Keratinocyte (primary cell): Measurements from ENCODE around the gene CLEC19A. TPM values are rescaled to one million over a fixed set of nuclear protein-coding genes. Genes with fewer than 3 reads are reported as not detected.

Experiments
- DNase-seq: peaks from one replicate; pipeline ENCODE4 v3.0.0-alpha.2; 2011; ENCODE audit warnings: low read depth, missing footprints, low spot score
- FAIRE-seq: peaks from 2 replicates; lab custom pipeline; 2011; peaks lifted over from hg19 to GRCh38; lab: Jason Lieb, UNC
- H2AFZ ChIP-seq: 2 replicates; pipeline ENCODE4 v1.6.0; 2012; ENCODE audit warnings: low read length, control low read depth, inconsistent platforms; ENCODE audit not compliant: control insufficient read depth
- H3K27ac ChIP-seq: 2 replicates; pipeline ENCODE4 v1.5.1; 2011; ENCODE audit warnings: low read length; ENCODE audit not compliant: control insufficient read depth, insufficient read depth
- H3K27me3 ChIP-seq: 3 replicates; pipeline ENCODE4 v1.6.0; 2011; ENCODE audit warnings: low read length; ENCODE audit not compliant: control insufficient read depth, insufficient read depth; ENCODE audit errors: extremely low read depth
- H3K36me3 ChIP-seq, 2 experiments: 2 replicates in 1 of 2; 3 replicates in 1 of 2; pipeline ENCODE4 v1.5.1; 2011; ENCODE audit warnings: low read length in 2 of 2, mild to moderate bottlenecking in 1 of 2; ENCODE audit not compliant: control insufficient read depth in 2 of 2, insufficient read depth in 2 of 2; ENCODE audit errors: extremely low read depth in 1 of 2
- H3K4me1 ChIP-seq: 3 replicates; pipeline ENCODE4 v1.5.1; 2011; ENCODE audit warnings: low read length; ENCODE audit not compliant: control insufficient read depth, insufficient read depth; ENCODE audit errors: extremely low read depth
- H3K4me2 ChIP-seq: 3 replicates; pipeline ENCODE4 v1.6.0; 2011; ENCODE audit warnings: low read depth, low read length; ENCODE audit not compliant: control insufficient read depth, insufficient read depth; ENCODE audit errors: extremely low read depth
- H3K4me3 ChIP-seq, 3 experiments: fragments of 200-600 bp in 1 of 3; sonication (generic) in 1 of 3; 2 replicates in 2 of 3; 3 replicates in 1 of 3; pipeline ENCODE4 v1.5.1; 2011 to 2016; ENCODE audit warnings: low read length in 3 of 3, mild to moderate bottlenecking in 3 of 3, control low read depth in 2 of 3, inconsistent platforms in 1 of 3, low read depth in 1 of 3, mixed read lengths in 1 of 3, mixed run types in 1 of 3, moderate library complexity in 1 of 3; ENCODE audit not compliant: control insufficient read depth in 2 of 3, insufficient read depth in 2 of 3; ENCODE audit errors: extremely low read depth in 1 of 3
- H3K79me2 ChIP-seq: 2 replicates; pipeline ENCODE4 v1.6.0; 2012; ENCODE audit warnings: low read length; ENCODE audit not compliant: control insufficient read depth, insufficient read depth
- H3K9ac ChIP-seq: 3 replicates; pipeline ENCODE4 v1.6.0; 2011; ENCODE audit warnings: low read length; ENCODE audit not compliant: control insufficient read depth, insufficient read depth; ENCODE audit errors: extremely low read depth
- H3K9me1 ChIP-seq: 3 replicates; pipeline ENCODE4 v1.6.0; 2011; ENCODE audit warnings: low read length; ENCODE audit not compliant: control insufficient read depth, insufficient read depth; ENCODE audit errors: extremely low read depth
- H3K9me3 ChIP-seq: 2 replicates; pipeline ENCODE4 v1.5.1; 2012; ENCODE audit warnings: low read depth, low read length; ENCODE audit not compliant: control insufficient read depth
- H4K20me1 ChIP-seq: 3 replicates; pipeline ENCODE4 v1.6.0; 2011; ENCODE audit warnings: low read length; ENCODE audit not compliant: control insufficient read depth, insufficient read depth; ENCODE audit errors: extremely low read depth
- CTCF ChIP-seq, 3 experiments: IDR thresholded peaks in 1 of 3; conservative IDR thresholded peaks in 1 of 3; optimal IDR thresholded peaks in 1 of 3; 2 replicates in 2 of 3; 3 replicates in 1 of 3; pipeline versions ENCODE3 to v1.5.1; 2011; ENCODE audit warnings: low read length in 3 of 3, mild to moderate bottlenecking in 3 of 3, moderate library complexity in 2 of 3, control low read depth in 1 of 3, inconsistent platforms in 1 of 3; ENCODE audit not compliant: insufficient read depth in 2 of 3; ENCODE audit errors: extremely low read depth in 1 of 3
- EZH2 ChIP-seq: IDR thresholded peaks from one replicate; pipeline ENCODE4 v1.6.1; 2012; ENCODE audit warnings: inconsistent platforms, mild to moderate bottlenecking, low read length, moderate library complexity
- dilution Hi-C: fragments of 300-500 bp; cut with MboI; formaldehyde crosslinking; loops from one replicate; pipeline ENCODE4 v1.7.0; 2020; ENCODE audit warnings: low sequenced_read_pairs; ENCODE audit not compliant: extremely low pct_ligation_motif_present
- polyA plus RNA-seq, 5 experiments: library from polyadenylated mRNA; depleted of rRNA in 3 of 5; stranded (reverse) in 3 of 5; stranded (forward) in 1 of 5; unstranded in 1 of 5; fragments of >200 nt; gene quantifications; 1 replicate in 1 of 5; 2 replicates in 3 of 5; 3 replicates in 1 of 5; pipeline versions ENCODE4 v1.2.1 to v1.2.3, GENCODE V29; 2011 to 2012; ENCODE audit warnings: missing spikeins in 2 of 5, low read depth in 1 of 5, low replicate concordance in 1 of 5

Gene CLEC19A
- polyA plus RNA-seq, 1 donor (not counting 4 experiments of a cell fraction or from before 2014, with no cell fraction given): not detected

DNA sequence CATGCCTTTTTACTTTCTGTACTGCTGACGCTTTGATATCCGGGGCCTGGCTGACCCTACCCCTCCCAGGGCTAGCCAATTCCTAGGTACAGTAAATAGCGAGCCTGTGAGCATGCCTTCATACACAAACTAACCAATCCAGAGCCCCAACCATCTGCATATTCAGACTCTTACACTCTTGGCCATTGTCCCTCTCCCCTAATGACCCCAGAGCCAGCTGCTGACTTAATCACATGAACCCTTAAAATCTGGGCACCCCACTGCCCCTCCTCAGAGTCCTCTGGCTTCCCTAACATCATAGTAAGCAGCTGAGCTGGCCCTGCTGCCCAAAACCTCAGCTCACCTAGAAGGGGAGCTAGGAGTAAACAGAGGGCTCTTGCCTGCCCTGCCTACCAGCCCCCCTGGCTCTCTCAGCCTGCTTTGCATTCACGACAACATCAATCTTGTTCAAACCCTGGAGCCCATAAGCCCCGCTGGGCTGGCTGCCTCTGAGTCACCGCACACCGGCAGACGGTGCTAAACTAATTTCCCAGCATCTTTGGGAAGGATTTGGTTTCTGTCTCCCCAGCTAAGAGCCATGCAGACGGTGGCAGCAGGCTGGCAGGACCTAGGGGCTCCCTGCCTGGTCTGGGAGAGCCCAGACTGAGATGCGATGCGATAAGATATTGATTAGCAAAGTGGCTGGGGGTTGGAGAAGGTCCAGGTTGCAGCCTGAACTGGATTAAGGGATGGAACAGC, 63.2 kb downstream of the CLEC19A start:
- no peaks in the 10 kb centered on the region for H3K4me1 ChIP-seq
- DNase-seq (no peak), FAIRE-seq (no peak)
- H3K9ac ChIP-seq: no peak overlapping the region
- TF ChIP-seq EZH2 (no peak), CTCF (optimal IDR thresholded peaks at IDR 0.05 in 1 of 3, IDR thresholded peaks at IDR 0.05 in 1 of 3, conservative IDR thresholded peaks at IDR 0.05 in 1 of 3; ENCODE audit: extremely low read depth in 1 of 3, insufficient read depth in 2 of 3, low read length in 3 of 3) (no peak)
- H3K9me1 ChIP-seq: no peaks in the 10 kb centered on the region
- dilution Hi-C loops: no loop called here
- H3K4me2 ChIP-seq: no peak overlapping the region
- peaks cover 10% of the 10 kb centered on the region for H3K27me3 ChIP-seq
- H4K20me1 ChIP-seq: no peaks in the 10 kb centered on the region
- H2AFZ ChIP-seq: no peak overlapping the region
- no peak overlapping the region for H3K27ac ChIP-seq
- no peaks in the 10 kb centered on the region for H3K79me2 ChIP-seq
- no peak overlapping the region for H3K4me3 ChIP-seq
- no peaks in the 10 kb centered on the region for H3K36me3 ChIP-seq
- no peaks in the 10 kb centered on the region for H3K9me3 ChIP-seq

GRCh38 chr16:19354371-19354770, 68.8 kb downstream of the CLEC19A start:
- FAIRE-seq: no peak
- Histone ChIP-seq H3K4me2 (no peak overlapping the region), H3K9ac (no peak overlapping the region), H4K20me1 (no peaks in the 10 kb centered on the region), H3K27me3 (no peaks in the 10 kb centered on the region), H3K79me2 (no peaks in the 10 kb centered on the region), H3K4me3 (no peak overlapping the region), H3K36me3 (no peaks in the 10 kb centered on the region), H3K9me3 (no peaks in the 10 kb centered on the region), H3K4me1 (no peaks in the 10 kb centered on the region), H3K27ac (no peak overlapping the region), H3K9me1 (no peaks in the 10 kb centered on the region), H2AFZ (no peak overlapping the region)
- TF ChIP-seq CTCF (optimal IDR thresholded peaks at IDR 0.05 in 1 of 3, IDR thresholded peaks at IDR 0.05 in 1 of 3, conservative IDR thresholded peaks at IDR 0.05 in 1 of 3; ENCODE audit: extremely low read depth in 1 of 3, insufficient read depth in 2 of 3, low read length in 3 of 3) (no peak), EZH2 (no peak)
- dilution Hi-C loops: no loop called here
- DNase-seq: no peak
